ENCODE measurements around the gene PLB1. TPM values are rescaled to one million over a fixed set of nuclear protein-coding genes. Genes with fewer than 3 reads are reported as not detected.
A peak's percentile ranks its signal among the peaks of the same experiment; 100 is the strongest.

Gene PLB1
- 1 to 10 TPM; 2.1 to 3.0 TPM for total RNA-seq

GRCh38 chr2:28495551-28496250 lies at the start of gene PLB1:
Gene PLB1 (plus strand): TSS chr2:28496060. CDS start chr2:28496115, 55 bp downstream.
- Histone ChIP-seq H3K4me1 (no peaks in the 10 kb centered on the region), H3K27ac (no peak within 1 kb of the TSS), H3K4me3 (no peak within 1 kb of the TSS), H3K36me3 (no peaks in the 10 kb centered on the region), H3K9me3 (no peaks in the 10 kb centered on the region), H3K27me3 (no peaks in the 10 kb centered on the region)
- TF ChIP-seq CTCF (IDR thresholded peaks at IDR 0.05), result no peak
- DNase-seq (ENCODE audit: low spot score), result no peak

- TF ChIP-seq CTCF (IDR thresholded peaks at IDR 0.05), result no peak
- H3K9me3 ChIP-seq, result no peaks in the 10 kb centered on the region
- H3K27me3 ChIP-seq, result no peaks in the 10 kb centered on the region
- H3K4me1 ChIP-seq, result peaks cover 0 to 6% of the 10 kb centered on the region in 2 donors
- H3K36me3 ChIP-seq, result no peaks in the 10 kb centered on the region
- H3K27ac ChIP-seq, result no peak overlapping the region
- no peak overlapping the region for H3K4me3 ChIP-seq
- DNase-seq (ENCODE audit: low spot score), result no peak
Measured at GRCh38 chr2:28446531-28446930, 49.3 kb upstream of the PLB1 start.

- DNase-seq (ENCODE audit: low spot score), result no peak
- no peaks in the 10 kb centered on the region for H3K27me3 ChIP-seq
- no peaks in the 10 kb centered on the region for H3K36me3 ChIP-seq
- H3K27ac ChIP-seq, result no peak overlapping the region
- no peak overlapping the region for H3K4me3 ChIP-seq
- no peaks in the 10 kb centered on the region for H3K9me3 ChIP-seq
- no peak for TF ChIP-seq CTCF (IDR thresholded peaks at IDR 0.05)
- H3K4me1 ChIP-seq, result peaks cover 0 to 6% of the 10 kb centered on the region in 2 donors
Measured at GRCh38 chr2:28447086-28447485, 48.8 kb upstream of the PLB1 start.

- Histone ChIP-seq H3K4me3 (no peak overlapping the region), H3K4me1 (peaks cover 0 to 6% of the 10 kb centered on the region in 2 donors), H3K36me3 (no peaks in the 10 kb centered on the region), H3K27ac (peak overlapping the region; percentile 18 to 48), H3K9me3 (no peaks in the 10 kb centered on the region), H3K27me3 (no peaks in the 10 kb centered on the region)
- no peak for DNase-seq (ENCODE audit: low spot score)
- no peak for TF ChIP-seq CTCF (IDR thresholded peaks at IDR 0.05)
Measured at GRCh38 chr2:28447943-28448792, 47.7 kb upstream of the PLB1 start.

GRCh38 chr2:28448793-28449100 lies 47.1 kb upstream of the PLB1 start:
- Histone ChIP-seq H3K4me1 (peaks cover 0 to 6% of the 10 kb centered on the region in 2 donors), H3K4me3 (no peak overlapping the region), H3K36me3 (no peaks in the 10 kb centered on the region), H3K9me3 (no peaks in the 10 kb centered on the region), H3K27ac (peak overlapping the region; percentile 18 to 48), H3K27me3 (no peaks in the 10 kb centered on the region)
- no peak for DNase-seq (ENCODE audit: low spot score)
- no peak for TF ChIP-seq CTCF (IDR thresholded peaks at IDR 0.05)

Measured in right atrium auricular region (tissue), 2 donors.